Fibroblast of skin of right quadriceps (primary cell): Measurements from ENCODE around the gene C6orf52.

Experiments used
- DNase-seq: peaks from one replicate; pipeline ENCODE4 v3.0.0-alpha.2; 2013

C6orf52 gene

GRCh38 chr6:10643201-10643651 lies 51.2 kb downstream of the C6orf52 start:
- DNase-seq = no peak

GRCh38 chr6:10641528-10641927 lies 52.9 kb downstream of the C6orf52 start:
- DNase-seq = no peak

GRCh38 chr6:10640412-10640811 lies 54.0 kb downstream of the C6orf52 start:
- DNase-seq = no peak

- peak; percentile 36 for DNase-seq
Observed at GRCh38 chr6:10633216-10633615, 61.2 kb downstream of the C6orf52 start.

- DNase-seq = no peak
Observed at GRCh38 chr6:10630178-10630577, 64.2 kb downstream of the C6orf52 start.

- DNase-seq = no peak
Observed at GRCh38 chr6:10627800-10628199, 66.6 kb downstream of the C6orf52 start.

- no peak for DNase-seq
Observed at GRCh38 chr6:10626154-10626741, 68.2 kb downstream of the C6orf52 start.

- no peak for DNase-seq
Observed at GRCh38 chr6:10624836-10625235, 69.6 kb downstream of the C6orf52 start.

- no peak for DNase-seq
Observed at GRCh38 chr6:10621847-10622246, 72.6 kb downstream of the C6orf52 start.
